ENCODE data around the gene FRAS1.

- TF ChIP-seq CTCF (IDR thresholded peaks at IDR 0.05) (no peak), POLR2AphosphoS5 (IDR thresholded peaks at IDR 0.05; ENCODE audit: low read depth, low read length) (no peak)
Observed at GRCh38 chr4:78493731-78494130, 436.6 kb downstream of the FRAS1 start.

Measured in Panc1 (cell line).